Esophagus muscularis mucosa (tissue), 3 donors: Measurements from ENCODE around the gene FNDC7.

Source experiments
- CTCF ChIP-seq, 3 experiments: fragments of 200-600 bp in 2 of 3; fragments of 450-650 bp in 1 of 3; sonication (generic) in 2 of 3; IDR thresholded peaks; one replicate each; pipeline ENCODE4 v1.5.1; 2017 to 2019; ENCODE audit warnings: antibody characterized with exemption in 3 of 3, mild to moderate bottlenecking in 2 of 3, moderate library complexity in 1 of 3
- POLR2A ChIP-seq: fragments of 450-650 bp; IDR thresholded peaks from one replicate; pipeline ENCODE4 v1.6.1; 2017; ENCODE audit warnings: antibody characterized with exemption, moderate library complexity, mild to moderate bottlenecking, low read depth
- POLR2AphosphoS5 ChIP-seq, 2 donors: sonication (generic); formaldehyde crosslinking; IDR thresholded peaks; one replicate each; pipeline ENCODE4 v1.6.1; 2017; ENCODE audit warnings: antibody characterized with exemption in 2 of 2

GRCh38 chr1:108678706-108679105 is 34.0 kb upstream of the FNDC7 start:
- TF ChIP-seq CTCF (IDR thresholded peaks at IDR 0.05) (no peak), POLR2A (no peak), POLR2AphosphoS5 (IDR thresholded peaks at IDR 0.05) (no peak)
